CD4-positive, alpha-beta T cell treated with Interleukin-12 subunit alpha and Interleukin-12 subunit beta, for 1 hour (primary cell): ENCODE measurements around the gene MECR.
A peak's percentile ranks its signal among the peaks of the same experiment; 100 is the strongest.

Experiments used
- DNase-seq: peaks from one replicate; pipeline ENCODE4 v3.0.0-alpha.2; 2020

The MECR gene

GRCh38 chr1:29230553-29231378 is at the start of gene MECR:
Gene MECR, minus strand, starts transcription at chr1:29230934. Its CDS starts 28 bp downstream, at chr1:29230906.
- DNase-seq = peak; percentile 95

GRCh38 chr1:29279951-29280391 is 49.2 kb upstream of the MECR start:
- no peak for DNase-seq

- no peak for DNase-seq
Measured at GRCh38 chr1:29279406-29279805, 48.7 kb upstream of the MECR start.

GRCh38 chr1:29278124-29278523 is 47.4 kb upstream of the MECR start:
- no peak for DNase-seq

- DNase-seq = no peak
Measured at GRCh38 chr1:29275435-29275834, 44.7 kb upstream of the MECR start.

GRCh38 chr1:29272147-29272907 is 41.6 kb upstream of the MECR start:
- DNase-seq = no peak

- no peak for DNase-seq
Measured at GRCh38 chr1:29271724-29272123, 41.0 kb upstream of the MECR start.

GRCh38 chr1:29270929-29271521 is 40.3 kb upstream of the MECR start:
- no peak for DNase-seq

GRCh38 chr1:29269382-29269781 is 38.6 kb upstream of the MECR start:
- DNase-seq = no peak

- DNase-seq = no peak
Measured at GRCh38 chr1:29267321-29268070, 36.8 kb upstream of the MECR start.

GRCh38 chr1:29266912-29267311 is 36.2 kb upstream of the MECR start:
- no peak for DNase-seq

- DNase-seq = no peak
Measured at GRCh38 chr1:29264773-29265389, 34.1 kb upstream of the MECR start.

GRCh38 chr1:29260531-29260930 is 29.8 kb upstream of the MECR start:
- no peak for DNase-seq

GRCh38 chr1:29259802-29260441 is 29.2 kb upstream of the MECR start:
- DNase-seq = peak; percentile 21

- no peak for DNase-seq
Measured at GRCh38 chr1:29258976-29259801, 28.5 kb upstream of the MECR start.

- no peak for DNase-seq
Measured at GRCh38 chr1:29258189-29258975, 27.6 kb upstream of the MECR start.

GRCh38 chr1:29256979-29257804 is 26.5 kb upstream of the MECR start:
- DNase-seq = no peak

- no peak for DNase-seq
Measured at GRCh38 chr1:29256394-29256793, 25.7 kb upstream of the MECR start.

- no peak for DNase-seq
Measured at GRCh38 chr1:29255134-29255666, 24.5 kb upstream of the MECR start.
